DMS79 (cell line): ENCODE results near the gene TMEM63B.
"Not testable (repeated sequence)": the region's sequence is repeated elsewhere in the genome, so short reads cannot be mapped to it uniquely, and the experiment has no call there.

Experiments used
- DNase-seq: peaks from one replicate; lab custom pipeline; 2025; lab: John Stamatoyannopoulos, UW

TMEM63B gene

GRCh38 chr6:44193307-44193910 lies 66.1 kb downstream of the TMEM63B start:
- DNase-seq = no peak

GRCh38 chr6:44194326-44194725 lies 67.0 kb downstream of the TMEM63B start:
- no peak for DNase-seq

- not testable (repeated sequence) for DNase-seq
Observed at GRCh38 chr6:44196351-44196750, 69.0 kb downstream of the TMEM63B start.

- DNase-seq = no peak
Observed at GRCh38 chr6:44198684-44199083, 71.3 kb downstream of the TMEM63B start.

- DNase-seq = no peak
Observed at GRCh38 chr6:44199883-44200282, 72.5 kb downstream of the TMEM63B start.

GRCh38 chr6:44201200-44201599 lies 73.8 kb downstream of the TMEM63B start:
- no peak for DNase-seq

GRCh38 chr6:44201638-44202303 lies 74.4 kb downstream of the TMEM63B start:
- no peak for DNase-seq

- no peak for DNase-seq
Observed at GRCh38 chr6:44202332-44202971, 75.1 kb downstream of the TMEM63B start.

GRCh38 chr6:44202972-44203750 lies 75.8 kb downstream of the TMEM63B start:
- DNase-seq = no peak

GRCh38 chr6:44203955-44204354 lies 76.6 kb downstream of the TMEM63B start:
- no peak for DNase-seq
